Stimulated activated CD8-positive, alpha-beta memory T cell treated with anti-CD3 and anti-CD28 coated beads, Interleukin-7, amount 100 ng/mL, for 48 hours (primary cell): ENCODE measurements around the gene OPCML.

Experiments used
- DNase-seq, 2 donors: peaks; one replicate each; pipeline ENCODE4 v3.0.0-alpha.2; 2020; ENCODE audit warnings: low read depth in 1 of 2; ENCODE audit errors: extremely low read depth in 1 of 2

OPCML gene

GRCh38 chr11:132551016-132551415 lies 981.3 kb downstream of the OPCML start:
- no peak for DNase-seq

GRCh38 chr11:132549561-132549960 lies 982.7 kb downstream of the OPCML start:
- DNase-seq: no peak

- DNase-seq: no peak
Measured at GRCh38 chr11:132549001-132549400, 983.3 kb downstream of the OPCML start.

- DNase-seq: no peak
Measured at GRCh38 chr11:132544007-132544406, 988.3 kb downstream of the OPCML start.

GRCh38 chr11:132541794-132542193 lies 990.5 kb downstream of the OPCML start:
- DNase-seq: no peak

- DNase-seq: no peak
Measured at GRCh38 chr11:132540581-132540980, 991.7 kb downstream of the OPCML start.

- DNase-seq: no peak
Measured at GRCh38 chr11:132539590-132540368, 992.5 kb downstream of the OPCML start.

GRCh38 chr11:132538642-132539041 lies 993.7 kb downstream of the OPCML start:
- no peak for DNase-seq

- DNase-seq: no peak
Measured at GRCh38 chr11:132535830-132536229, 996.5 kb downstream of the OPCML start.

- no peak for DNase-seq
Measured at GRCh38 chr11:132531921-132532320, 1000.4 kb downstream of the OPCML start.

- DNase-seq: no peak
Measured at GRCh38 chr11:132528181-132528580, 1004.1 kb downstream of the OPCML start.

GRCh38 chr11:132523929-132524328 lies 1008.4 kb downstream of the OPCML start:
- DNase-seq: no peak

GRCh38 chr11:132520199-132520598 lies 1012.1 kb downstream of the OPCML start:
- DNase-seq: no peak

GRCh38 chr11:132519241-132519815 lies 1013.0 kb downstream of the OPCML start:
- no peak for DNase-seq

GRCh38 chr11:132504501-132505041 lies 1027.7 kb downstream of the OPCML start:
- no peak for DNase-seq

- DNase-seq: no peak
Measured at GRCh38 chr11:132501356-132501755, 1030.9 kb downstream of the OPCML start.

- no peak for DNase-seq
Measured at GRCh38 chr11:132499661-132500060, 1032.6 kb downstream of the OPCML start.

- no peak for DNase-seq
Measured at GRCh38 chr11:132496341-132496740, 1036.0 kb downstream of the OPCML start.

- DNase-seq: no peak
Measured at GRCh38 chr11:132493801-132494200, 1038.5 kb downstream of the OPCML start.

GRCh38 chr11:132490978-132491377 lies 1041.3 kb downstream of the OPCML start:
- no peak for DNase-seq

GRCh38 chr11:132486060-132486459 lies 1046.2 kb downstream of the OPCML start:
- DNase-seq: no peak

- DNase-seq: no peak
Measured at GRCh38 chr11:132475026-132475425, 1057.3 kb downstream of the OPCML start.
